KMS-11 (cell line): ENCODE results near the gene RC3H2.

Experiments
- H2AFZ ChIP-seq: fragments of 200-600 bp; sonication (generic); 2 replicates; pipeline ENCODE4 v1.6.1; 2016; ENCODE audit warnings: antibody characterized with exemption, mixed run types, low read depth
- H3K27ac ChIP-seq: fragments of 200-600 bp; sonication (generic); 2 replicates; pipeline ENCODE4 v1.6.1; 2016; ENCODE audit warnings: mild to moderate bottlenecking, mixed run types
- H3K27me3 ChIP-seq: fragments of 200-600 bp; sonication (generic); 2 replicates; pipeline ENCODE4 v1.6.1; 2017; ENCODE audit warnings: mild to moderate bottlenecking, low read depth, mixed run types, moderate library complexity; ENCODE audit not compliant: insufficient read depth
- H3K36me3 ChIP-seq: fragments of 200-600 bp; sonication (generic); 2 replicates; pipeline ENCODE4 v1.6.1; 2017; ENCODE audit warnings: mild to moderate bottlenecking, mixed run types; ENCODE audit not compliant: insufficient read depth
- H3K4me1 ChIP-seq: fragments of 200-600 bp; sonication (generic); 2 replicates; pipeline ENCODE4 v1.6.1; 2016; ENCODE audit warnings: mild to moderate bottlenecking, low read depth, mixed run types; ENCODE audit not compliant: poor library complexity, severe bottlenecking
- H3K4me2 ChIP-seq: fragments of 200-600 bp; sonication (generic); 2 replicates; pipeline ENCODE4 v1.7.0; 2016; ENCODE audit warnings: mild to moderate bottlenecking, mixed run types
- H3K4me3 ChIP-seq: fragments of 200-600 bp; sonication (generic); IDR thresholded peaks from 2 replicates; pipeline ENCODE4 v1.6.1; 2017; ENCODE audit warnings: low read depth, low read length, mixed read lengths; ENCODE audit not compliant: insufficient read depth
- H3K79me2 ChIP-seq: fragments of 200-600 bp; sonication (generic); 2 replicates; pipeline ENCODE4 v1.6.1; 2016; ENCODE audit warnings: low read depth, mixed run types; ENCODE audit not compliant: insufficient read depth
- H3K9ac ChIP-seq: fragments of 200-600 bp; sonication (generic); 2 replicates; pipeline ENCODE4 v1.6.1; 2016; ENCODE audit warnings: mild to moderate bottlenecking, mixed run types
- H4K20me1 ChIP-seq: fragments of 200-600 bp; sonication (generic); 2 replicates; pipeline ENCODE4 v1.6.1; 2016; ENCODE audit warnings: mild to moderate bottlenecking, mixed run types; ENCODE audit not compliant: insufficient read depth
- TF ChIP-seq, protein P1 (sequence below): fragments of 200-600 bp; sonication (generic); conservative IDR thresholded peaks from 2 replicates; pipeline ENCODE4 v1.6.1; 2017; ENCODE audit warnings: low read depth, mild to moderate bottlenecking, antibody characterized with exemption, low read length, moderate library complexity, mixed read lengths

The RC3H2 gene

DNA sequence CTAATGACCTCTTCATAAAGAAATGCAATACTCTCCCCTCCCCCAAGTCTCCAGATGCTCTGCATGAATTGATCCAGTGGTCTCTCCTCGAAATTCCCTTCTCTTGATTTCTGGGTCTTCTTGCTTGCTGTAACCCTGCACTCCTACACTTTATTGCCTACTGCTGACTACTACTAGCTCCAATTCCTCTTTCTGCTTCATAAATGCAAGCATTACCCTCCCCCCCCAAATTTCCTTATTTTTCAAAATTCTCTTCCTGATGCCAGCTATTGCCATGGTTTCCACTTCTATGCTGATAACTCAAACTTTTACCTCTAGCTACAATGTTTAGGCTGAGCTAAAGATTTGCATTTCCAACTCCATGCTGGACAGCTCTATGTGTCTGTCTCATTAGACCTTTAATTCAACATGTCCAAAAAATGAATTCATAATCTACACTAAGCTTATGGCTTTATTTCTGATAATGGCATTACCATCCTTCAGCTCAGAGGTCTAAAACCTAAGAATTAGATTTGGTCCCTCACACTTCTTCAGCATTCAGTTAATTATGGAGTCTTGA is 24.7 kb upstream of the RC3H2 start:
- H2AFZ ChIP-seq = no peak overlapping the region
- H3K9ac ChIP-seq = no peak overlapping the region
- H4K20me1 ChIP-seq = no peaks in the 10 kb centered on the region
- H3K4me2 ChIP-seq = peak overlapping the region; percentile 89
- H3K27me3 ChIP-seq = no peaks in the 10 kb centered on the region
- peaks cover 22% of the 10 kb centered on the region for H3K4me1 ChIP-seq
- no peaks in the 10 kb centered on the region for H3K36me3 ChIP-seq
- TF ChIP-seq, protein P1, sequence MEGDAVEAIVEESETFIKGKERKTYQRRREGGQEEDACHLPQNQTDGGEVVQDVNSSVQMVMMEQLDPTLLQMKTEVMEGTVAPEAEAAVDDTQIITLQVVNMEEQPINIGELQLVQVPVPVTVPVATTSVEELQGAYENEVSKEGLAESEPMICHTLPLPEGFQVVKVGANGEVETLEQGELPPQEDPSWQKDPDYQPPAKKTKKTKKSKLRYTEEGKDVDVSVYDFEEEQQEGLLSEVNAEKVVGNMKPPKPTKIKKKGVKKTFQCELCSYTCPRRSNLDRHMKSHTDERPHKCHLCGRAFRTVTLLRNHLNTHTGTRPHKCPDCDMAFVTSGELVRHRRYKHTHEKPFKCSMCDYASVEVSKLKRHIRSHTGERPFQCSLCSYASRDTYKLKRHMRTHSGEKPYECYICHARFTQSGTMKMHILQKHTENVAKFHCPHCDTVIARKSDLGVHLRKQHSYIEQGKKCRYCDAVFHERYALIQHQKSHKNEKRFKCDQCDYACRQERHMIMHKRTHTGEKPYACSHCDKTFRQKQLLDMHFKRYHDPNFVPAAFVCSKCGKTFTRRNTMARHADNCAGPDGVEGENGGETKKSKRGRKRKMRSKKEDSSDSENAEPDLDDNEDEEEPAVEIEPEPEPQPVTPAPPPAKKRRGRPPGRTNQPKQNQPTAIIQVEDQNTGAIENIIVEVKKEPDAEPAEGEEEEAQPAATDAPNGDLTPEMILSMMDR = no peak
- H3K4me3 ChIP-seq = no peak overlapping the region
- no peak overlapping the region for H3K27ac ChIP-seq
- H3K79me2 ChIP-seq = peaks cover 29% of the 10 kb centered on the region

DNA sequence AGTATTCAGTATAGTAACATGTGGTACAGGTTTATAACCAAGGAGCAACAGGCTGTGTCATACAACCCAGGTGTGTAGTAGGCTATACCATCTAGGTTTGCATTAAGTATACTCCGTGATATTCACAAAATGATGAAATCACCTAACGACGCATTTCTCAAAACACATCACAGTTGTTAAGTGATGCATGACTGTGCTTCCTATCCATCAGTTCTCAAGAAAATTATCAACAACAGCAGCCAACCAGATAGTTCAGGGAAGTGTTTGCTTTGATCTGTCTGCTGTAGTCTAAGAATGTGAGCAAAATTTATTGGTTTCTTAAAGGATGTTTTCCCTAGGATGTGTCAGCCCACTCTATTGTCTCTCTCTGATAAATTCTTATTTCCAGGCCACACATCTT is 18.8 kb upstream of the RC3H2 start:
- Histone ChIP-seq H3K9ac (no peak overlapping the region), H3K4me1 (no peaks in the 10 kb centered on the region), H3K27ac (no peak overlapping the region), H2AFZ (no peak overlapping the region), H3K4me2 (no peak overlapping the region), H3K4me3 (no peak overlapping the region), H3K79me2 (no peaks in the 10 kb centered on the region; the same call in 1 of the 2 replicates), H3K27me3 (no peaks in the 10 kb centered on the region), H3K36me3 (no peaks in the 10 kb centered on the region), H4K20me1 (no peaks in the 10 kb centered on the region)
- TF ChIP-seq, protein P1 = no peak

DNA sequence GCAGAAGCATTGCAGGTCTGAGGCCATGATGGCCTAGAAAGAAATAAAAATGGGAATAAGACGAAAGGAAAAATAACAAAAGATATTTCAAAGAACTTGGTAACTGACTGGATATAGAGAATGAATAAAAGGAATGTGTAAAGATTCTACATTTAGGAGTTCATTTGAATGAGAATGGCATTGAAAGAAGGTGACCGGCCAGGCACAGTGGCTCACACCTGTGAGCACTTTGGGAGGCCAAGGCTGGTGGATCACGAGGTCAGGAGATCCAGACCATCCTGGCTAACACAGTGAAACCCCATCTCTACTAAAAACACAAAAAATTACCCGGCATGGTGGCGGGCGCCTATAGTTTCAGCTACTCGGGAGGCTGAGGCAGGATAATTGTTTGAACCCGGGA is 17.6 kb upstream of the RC3H2 start:
- Histone ChIP-seq H2AFZ (no peak overlapping the region), H3K27ac (no peak overlapping the region), H4K20me1 (no peaks in the 10 kb centered on the region), H3K79me2 (no peaks in the 10 kb centered on the region; the same call in 1 of the 2 replicates), H3K4me3 (no peak overlapping the region), H3K4me1 (no peaks in the 10 kb centered on the region), H3K4me2 (no peak overlapping the region), H3K36me3 (no peaks in the 10 kb centered on the region), H3K27me3 (no peaks in the 10 kb centered on the region), H3K9ac (no peak overlapping the region)
- TF ChIP-seq, protein P1 = no peak

DNA sequence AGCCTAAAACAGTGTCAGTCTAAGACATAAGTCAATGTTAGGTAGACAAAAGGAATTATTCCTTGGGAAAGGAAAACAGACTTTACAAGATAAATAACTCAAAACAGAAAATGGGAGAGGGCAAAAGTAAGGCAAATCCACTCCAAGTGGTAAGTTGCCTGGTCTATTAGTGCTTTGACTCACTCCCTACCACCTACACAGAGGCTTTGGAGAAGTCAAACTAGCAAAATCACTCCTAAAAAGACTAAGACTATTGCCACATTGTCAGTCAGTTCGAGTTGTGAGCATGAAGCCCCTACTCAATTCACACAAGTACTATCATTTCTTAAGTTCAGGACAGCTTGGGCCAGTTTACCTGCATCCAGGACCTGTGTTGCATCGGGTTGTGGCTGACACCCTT is 13.2 kb upstream of the RC3H2 start:
- H3K4me1 ChIP-seq = no peaks in the 10 kb centered on the region
- no peaks in the 10 kb centered on the region for H4K20me1 ChIP-seq
- H3K27me3 ChIP-seq = no peaks in the 10 kb centered on the region
- no peaks in the 10 kb centered on the region for H3K36me3 ChIP-seq
- H2AFZ ChIP-seq = no peak overlapping the region
- TF ChIP-seq, protein P1 = no peak
- no peaks in the 10 kb centered on the region; the same call in 1 of the 2 replicates for H3K79me2 ChIP-seq
- H3K9ac ChIP-seq = no peak overlapping the region
- no peak overlapping the region for H3K4me2 ChIP-seq
- no peak overlapping the region for H3K27ac ChIP-seq
- no peak overlapping the region for H3K4me3 ChIP-seq
